ENCODE results near the gene BAHCC1. TPM values are rescaled to one million over a fixed set of nuclear protein-coding genes. Genes with fewer than 3 reads are reported as not detected.
A peak's percentile ranks its signal among the peaks of the same experiment; 100 is the strongest.

Gene BAHCC1
- total RNA-seq, 1 donor from 2014 or later = 61.3 TPM

- H3K27ac Mint-ChIP-seq (ENCODE audit: unreplicated experiment) = no peak overlapping the region
- H3K4me1 Mint-ChIP-seq = peaks cover 4% of the 10 kb centered on the region
- H3K4me3 Mint-ChIP-seq = no peak overlapping the region
- TF ChIP-seq CTCF (conservative IDR thresholded peaks at IDR 0.05) = no peak
- H3K27me3 Mint-ChIP-seq (ENCODE audit: low read depth) = no peaks in the 10 kb centered on the region
- H3K9me3 Mint-ChIP-seq = no peaks in the 10 kb centered on the region
- DNase-seq (ENCODE audit: low read depth, low spot score) = no peak
- H3K36me3 Mint-ChIP-seq (ENCODE audit: low read depth) = no peaks in the 10 kb centered on the region
Observed at GRCh38 chr17:81448442-81448841, 53.2 kb downstream of the BAHCC1 start.

- Mint-ChIP-seq H3K9me3 (no peaks in the 10 kb centered on the region), H3K4me3 (no peak overlapping the region), H3K27ac (ENCODE audit: unreplicated experiment) (no peak overlapping the region), H3K4me1 (peaks cover 5% of the 10 kb centered on the region), H3K27me3 (ENCODE audit: low read depth) (no peaks in the 10 kb centered on the region), H3K36me3 (ENCODE audit: low read depth) (no peaks in the 10 kb centered on the region)
- no peak for TF ChIP-seq CTCF (conservative IDR thresholded peaks at IDR 0.05)
- no peak for DNase-seq (ENCODE audit: low read depth, low spot score)
Observed at GRCh38 chr17:81448950-81449349, 53.7 kb downstream of the BAHCC1 start.

GRCh38 chr17:81449351-81449750, 54.1 kb downstream of the BAHCC1 start:
- Mint-ChIP-seq H3K4me1 (peaks cover 5% of the 10 kb centered on the region), H3K4me3 (no peak overlapping the region), H3K27ac (ENCODE audit: unreplicated experiment) (no peak overlapping the region), H3K36me3 (ENCODE audit: low read depth) (no peaks in the 10 kb centered on the region), H3K9me3 (no peaks in the 10 kb centered on the region), H3K27me3 (ENCODE audit: low read depth) (no peaks in the 10 kb centered on the region)
- no peak for DNase-seq (ENCODE audit: low read depth, low spot score)
- no peak for TF ChIP-seq CTCF (conservative IDR thresholded peaks at IDR 0.05)

- Mint-ChIP-seq H3K4me3 (no peak overlapping the region), H3K4me1 (peaks cover 14% of the 10 kb centered on the region), H3K36me3 (ENCODE audit: low read depth) (no peaks in the 10 kb centered on the region), H3K27ac (ENCODE audit: unreplicated experiment) (no peak overlapping the region), H3K9me3 (no peaks in the 10 kb centered on the region), H3K27me3 (ENCODE audit: low read depth) (no peaks in the 10 kb centered on the region)
- no peak for TF ChIP-seq CTCF (conservative IDR thresholded peaks at IDR 0.05)
- no peak for DNase-seq (ENCODE audit: low read depth, low spot score)
Observed at GRCh38 chr17:81451823-81452222, 56.6 kb downstream of the BAHCC1 start.

GRCh38 chr17:81452551-81452950, 57.3 kb downstream of the BAHCC1 start:
- no peak for DNase-seq (ENCODE audit: low read depth, low spot score)
- no peaks in the 10 kb centered on the region for H3K9me3 Mint-ChIP-seq
- H3K36me3 Mint-ChIP-seq (ENCODE audit: low read depth) = no peaks in the 10 kb centered on the region
- H3K27ac Mint-ChIP-seq (ENCODE audit: unreplicated experiment) = no peak overlapping the region
- peaks cover 4% of the 10 kb centered on the region for H3K27me3 Mint-ChIP-seq (ENCODE audit: low read depth)
- H3K4me3 Mint-ChIP-seq = no peak overlapping the region
- TF ChIP-seq CTCF (conservative IDR thresholded peaks at IDR 0.05) = no peak
- H3K4me1 Mint-ChIP-seq = peaks cover 20% of the 10 kb centered on the region

GRCh38 chr17:81453076-81453475, 57.8 kb downstream of the BAHCC1 start:
- Mint-ChIP-seq H3K27ac (ENCODE audit: unreplicated experiment) (no peak overlapping the region), H3K9me3 (no peaks in the 10 kb centered on the region), H3K4me1 (peaks cover 20% of the 10 kb centered on the region), H3K4me3 (peak overlapping the region; percentile 41), H3K27me3 (ENCODE audit: low read depth) (peaks cover 4% of the 10 kb centered on the region), H3K36me3 (ENCODE audit: low read depth) (no peaks in the 10 kb centered on the region)
- no peak for DNase-seq (ENCODE audit: low read depth, low spot score)
- no peak for TF ChIP-seq CTCF (conservative IDR thresholded peaks at IDR 0.05)
